T-helper 22 cell (primary cell): ENCODE results near the gene JMJD6.
"Not testable (repeated sequence)": the region's sequence is repeated elsewhere in the genome, so short reads cannot be mapped to it uniquely, and the experiment has no call there.

Source experiments
- DNase-seq: peaks from one replicate; pipeline ENCODE4 v3.0.0-alpha.2; 2020; ENCODE audit warnings: low read depth

The JMJD6 gene

GRCh38 chr17:76726231-76726775 lies at the start of gene JMJD6:
Gene JMJD6, minus strand, starts transcription at chr17:76726606. Its CDS starts 131 bp downstream, at chr17:76726475.
- no peak for DNase-seq

DNA sequence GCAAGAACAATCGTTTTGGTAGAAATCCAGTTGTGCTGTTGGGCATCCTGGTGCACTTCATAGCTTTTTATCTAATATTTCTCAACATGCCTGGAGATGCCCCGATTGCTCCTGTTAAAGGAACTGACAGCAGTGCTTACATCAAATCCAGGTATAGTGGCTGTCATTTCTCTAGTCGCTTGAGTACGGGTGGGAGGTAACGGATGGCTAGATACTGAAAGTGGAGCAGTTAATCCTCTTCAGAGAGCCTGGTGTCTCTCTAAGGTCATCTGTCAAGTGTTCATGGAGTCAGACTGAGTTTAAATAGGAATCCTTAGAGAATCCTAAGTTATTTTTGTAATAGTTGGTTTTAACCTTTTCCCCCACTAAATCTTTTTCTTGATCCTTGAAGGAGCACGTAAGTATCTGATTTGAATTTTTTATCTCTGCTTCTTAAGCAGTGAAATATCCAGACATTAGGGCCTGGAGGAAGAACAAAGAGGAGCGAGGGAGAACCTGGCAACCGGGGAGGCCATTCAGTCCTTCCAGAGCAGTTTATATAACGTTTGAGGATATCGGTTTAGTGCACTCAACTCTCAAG lies 48.7 kb upstream of the JMJD6 start:
- DNase-seq: no peak

DNA sequence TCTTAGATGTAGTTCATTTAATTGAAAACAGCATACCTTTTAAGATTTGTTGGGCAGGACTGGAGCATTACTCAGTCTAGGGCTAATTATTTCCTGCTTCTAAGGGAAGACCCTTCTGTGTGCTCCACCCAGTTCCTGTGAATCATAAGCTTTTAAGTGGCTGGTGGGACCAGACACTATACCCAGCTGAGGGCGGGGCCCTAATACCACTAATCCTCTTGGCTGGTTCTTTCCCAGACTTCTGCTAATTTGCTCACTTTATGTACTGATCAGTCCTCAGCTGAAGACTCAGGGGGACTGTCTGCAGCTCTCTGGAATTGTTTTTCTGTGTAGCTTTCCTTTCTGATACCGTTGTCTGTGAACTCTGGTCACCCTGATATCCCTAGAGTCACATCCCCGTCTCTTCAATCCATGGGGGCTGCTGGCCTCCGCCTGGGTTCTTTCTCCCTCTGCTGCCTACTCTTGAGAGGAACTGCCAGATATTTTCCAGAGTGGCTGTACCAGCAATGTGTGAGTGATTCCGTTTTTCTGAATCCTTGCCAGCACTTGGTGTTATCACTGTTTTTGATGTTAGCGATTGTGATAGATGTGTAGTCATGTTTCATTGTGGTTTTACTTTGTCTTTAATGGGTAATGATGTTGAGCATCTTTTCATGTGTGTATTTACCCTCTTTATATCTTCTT lies 46.6 kb upstream of the JMJD6 start:
- peak; percentile 76 for DNase-seq

DNA sequence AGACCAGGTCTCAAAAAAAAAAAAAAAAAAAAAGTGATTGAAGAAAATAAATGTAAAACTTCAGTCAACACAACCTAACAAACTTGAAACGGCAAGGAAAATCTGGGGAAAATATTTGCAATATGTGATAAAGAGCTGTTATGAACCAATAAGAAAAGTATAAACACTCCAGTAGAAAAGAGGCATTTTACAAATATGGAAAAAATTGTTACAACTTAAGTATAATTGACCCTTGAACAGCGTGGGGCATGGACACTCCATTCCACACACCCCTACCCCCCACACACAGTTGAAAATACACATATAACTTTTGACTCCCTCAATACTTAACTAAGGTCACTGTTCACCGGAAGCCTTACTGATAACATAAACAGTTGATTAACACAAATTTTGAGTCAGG lies 32.2 kb upstream of the JMJD6 start:
- DNase-seq: no peak

DNA sequence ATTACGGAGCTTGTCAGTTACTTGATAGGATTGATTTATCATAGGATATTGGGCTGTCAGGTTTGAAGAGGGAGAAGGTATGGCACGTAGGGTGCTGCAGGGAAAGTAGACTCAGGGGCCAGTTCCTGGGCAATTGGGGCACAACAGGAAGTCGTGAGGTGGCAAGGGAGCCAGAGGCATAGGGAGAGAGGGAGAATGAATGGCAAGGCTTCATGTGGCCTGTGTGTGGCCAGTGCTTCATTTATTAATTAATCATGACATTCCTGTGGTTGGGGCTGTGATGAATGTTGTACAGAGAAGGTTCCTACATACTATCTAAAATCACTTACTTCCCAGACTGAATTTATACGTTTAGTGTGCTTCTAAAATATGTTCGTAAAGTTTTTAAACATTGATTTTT lies 30.9 kb upstream of the JMJD6 start:
- DNase-seq: no peak

DNA sequence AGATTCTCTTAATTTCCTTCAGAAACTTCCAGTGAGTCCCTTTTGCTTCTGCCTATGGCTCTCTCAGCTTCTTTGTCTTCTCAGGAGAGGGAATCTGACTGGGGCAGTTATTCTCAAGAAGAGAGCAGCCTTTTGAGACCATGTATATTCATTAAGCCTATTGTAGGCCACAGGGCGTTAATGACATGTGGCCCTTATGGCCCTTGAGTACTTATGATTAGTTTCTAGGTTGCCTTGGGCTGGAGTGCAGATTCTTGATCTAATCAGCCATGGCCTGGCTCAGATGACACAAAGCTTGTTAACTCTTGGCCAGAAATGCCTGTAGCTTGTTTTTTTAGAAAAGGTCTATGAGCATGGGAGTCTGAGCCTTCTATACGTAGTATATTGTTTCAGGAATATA lies 28.9 kb upstream of the JMJD6 start:
- DNase-seq: no peak

GRCh38 chr17:76753061-76753961 lies 26.9 kb upstream of the JMJD6 start:
- DNase-seq: no peak

DNA sequence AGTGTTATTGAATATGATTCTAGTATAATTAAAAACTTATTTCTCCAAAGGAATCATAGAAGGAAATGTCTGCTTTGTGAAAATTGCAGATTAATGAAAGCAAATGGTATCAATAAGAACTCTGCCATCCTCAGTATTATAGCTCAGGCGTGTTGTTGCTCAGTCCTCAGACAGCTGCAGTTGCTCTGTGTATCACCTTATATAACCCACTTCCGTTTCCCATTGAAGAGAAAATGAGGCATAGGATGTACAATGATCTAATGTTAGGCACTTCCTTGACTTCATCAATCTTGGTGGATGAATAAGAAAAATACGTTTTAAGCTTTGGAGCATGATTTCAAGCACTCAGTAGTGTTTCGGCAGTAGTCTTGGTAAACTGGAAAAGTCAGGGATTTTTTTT lies 25.6 kb upstream of the JMJD6 start:
- peak; percentile 20 for DNase-seq

DNA sequence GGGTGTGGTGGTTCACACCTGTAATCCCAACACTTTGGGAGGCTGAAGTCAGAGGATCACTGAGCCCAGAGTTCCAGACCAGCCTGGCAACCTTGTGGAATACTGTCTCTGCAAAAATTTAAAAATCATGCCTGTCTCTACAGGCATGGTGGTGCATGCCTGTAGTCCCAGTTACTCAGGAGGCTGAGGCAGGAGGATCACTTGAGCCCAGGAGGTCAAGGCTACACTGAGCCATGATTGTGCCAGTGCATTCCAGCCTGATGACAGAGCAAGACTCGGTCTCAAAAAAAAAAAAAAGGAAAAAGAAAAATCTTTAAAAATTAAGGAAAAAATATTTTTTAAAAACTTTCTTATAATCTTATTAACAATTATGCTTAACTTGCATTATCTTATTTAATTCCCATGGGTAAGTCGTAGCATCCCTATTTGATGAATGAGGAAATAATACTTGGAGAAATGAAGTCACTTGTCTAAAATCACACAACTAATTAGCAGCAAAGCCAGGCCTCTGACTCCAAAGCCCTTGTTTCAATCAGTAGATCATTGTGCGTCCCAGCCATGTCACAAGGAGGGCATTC lies 25.1 kb upstream of the JMJD6 start:
- DNase-seq: no peak

DNA sequence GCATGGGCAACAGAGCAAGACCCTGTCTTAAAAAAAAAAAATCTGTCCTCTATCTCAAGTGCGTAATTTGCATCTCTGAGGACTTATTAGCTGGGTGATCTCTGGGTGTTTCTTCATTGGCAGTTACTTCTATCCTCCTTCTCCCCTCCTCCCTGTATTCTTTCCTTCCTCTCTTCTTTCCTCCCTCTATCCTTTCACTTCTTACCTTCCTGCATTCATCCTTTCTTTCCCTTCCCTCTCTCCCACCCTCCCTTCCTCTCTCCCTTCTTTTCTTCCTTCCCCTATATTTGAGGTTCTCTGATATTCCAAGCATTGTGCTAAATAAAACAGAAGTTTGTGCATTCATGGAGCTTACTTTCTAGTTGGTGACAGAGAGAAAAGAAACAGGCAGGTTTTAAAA lies 22.3 kb upstream of the JMJD6 start:
- no peak for DNase-seq

- DNase-seq: no peak
Measured at GRCh38 chr17:76747716-76748363, 21.4 kb upstream of the JMJD6 start.

GRCh38 chr17:76745785-76746184 lies 19.4 kb upstream of the JMJD6 start:
- DNase-seq: not testable (repeated sequence)

DNA sequence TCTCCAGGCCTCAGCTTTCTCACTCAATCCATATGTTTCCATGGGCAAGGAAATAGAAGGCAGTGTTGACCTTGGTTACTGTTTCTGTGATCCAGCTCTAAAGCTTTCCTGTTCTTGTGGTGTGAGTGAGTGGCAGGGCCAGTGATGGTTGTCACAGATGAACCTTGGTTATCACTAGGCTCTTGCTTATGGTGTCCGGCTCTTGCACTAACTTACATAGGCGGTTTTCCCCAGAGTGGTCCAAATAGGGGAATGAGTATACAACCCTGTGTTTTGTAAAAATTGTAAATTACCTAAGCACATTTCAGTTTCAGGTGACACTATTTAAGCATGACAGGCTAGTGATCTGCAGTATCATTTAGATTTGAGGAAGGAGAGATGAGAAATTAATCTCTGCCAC lies 18.3 kb upstream of the JMJD6 start:
- DNase-seq: no peak

- no peak for DNase-seq
Measured at GRCh38 chr17:76742958-76743357, 16.6 kb upstream of the JMJD6 start.

DNA sequence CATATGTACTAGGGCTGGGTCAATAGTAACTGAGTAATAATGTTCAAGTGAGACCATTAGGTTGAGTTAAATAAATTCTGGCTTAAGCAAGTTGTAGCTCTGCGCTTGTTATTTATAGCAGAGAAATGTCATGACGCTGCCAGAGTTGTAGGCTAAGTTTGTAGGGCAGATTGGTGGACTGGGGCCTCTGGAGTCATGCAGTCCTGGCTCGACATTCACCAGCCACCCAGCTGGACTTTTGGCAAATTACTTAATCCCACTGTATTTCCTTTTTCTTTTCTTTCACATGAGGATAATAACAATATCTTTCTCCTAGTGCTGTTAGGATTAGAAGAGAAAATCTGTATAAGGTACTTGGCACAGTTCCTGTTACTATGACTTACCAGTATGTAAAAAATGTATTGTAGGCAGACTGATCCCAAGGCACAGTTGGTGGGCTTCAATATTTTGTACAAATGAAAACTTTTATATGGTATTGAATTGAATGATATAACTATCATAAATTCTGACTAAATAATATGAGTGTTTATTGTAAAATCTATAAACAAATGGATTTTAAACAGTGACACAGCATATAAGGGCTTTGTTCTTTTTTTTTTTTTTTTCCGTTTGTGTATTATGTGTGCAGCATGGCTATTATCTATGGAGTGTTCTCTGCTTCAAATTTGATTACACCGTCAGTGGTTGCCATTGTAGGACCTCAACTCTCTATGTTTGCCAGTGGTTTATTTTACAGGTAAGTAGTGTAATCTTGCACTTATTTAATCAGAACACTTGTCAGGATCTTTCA lies 14.1 kb upstream of the JMJD6 start:
- no peak for DNase-seq

GRCh38 chr17:76739568-76740115 lies 13.2 kb upstream of the JMJD6 start:
- DNase-seq: not testable (repeated sequence)

- DNase-seq: no peak
Measured at GRCh38 chr17:76738468-76738850, 12.1 kb upstream of the JMJD6 start.

- peak; percentile 88 for DNase-seq
Measured at GRCh38 chr17:76737676-76738467, 11.5 kb upstream of the JMJD6 start, which contains the start of gene MFSD11. Gene MFSD11, plus strand, starts transcription at chr17:76738119. Its CDS starts 234 bp downstream, at chr17:76738353.

GRCh38 chr17:76737082-76737675 lies 10.8 kb upstream of the JMJD6 start, which contains the start of gene SRSF2:
Gene SRSF2, minus strand, starts transcription at chr17:76737331. Its CDS starts 171 bp downstream, at chr17:76737160.
- DNase-seq: peak; percentile 97
